GM12878 (cell line): ENCODE results near the gene SLC22A4. TPM values are rescaled to one million over a fixed set of nuclear protein-coding genes. Genes with fewer than 3 reads are reported as not detected.

ENCODE experiments used
- ATAC-seq: fragments of 200-7000 bp; cut with Tn5 transposase; 3 replicates; pipeline ENCODE4 v1.9.1; 2020; ENCODE audit warnings: mild to moderate bottlenecking, moderate library complexity
- BruUV-seq: library from RNA; stranded (reverse); fragments of 400-500 nt; replicated peaks from 2 replicates; lab custom pipeline; 2021; lab: Mats Ljungman, UMichigan
- CTCF ChIA-PET: fragments of 300-600 bp; sonication (Branson Sonifier 250); formaldehyde crosslinking; extraction: SDS; loops from one replicate; lab custom pipeline; 2021; ENCODE audit warnings: inconsistent platforms; lab: Yijun Ruan, JAX
- POLR2A ChIA-PET: fragments of 350-600 bp; formaldehyde crosslinking; extraction: SDS; loops from one replicate; lab custom pipeline; 2021; ENCODE audit warnings: inconsistent platforms; lab: Charles Lee
- RAD21 ChIA-PET: fragments of 300-600 bp; sonication (Branson Sonifier 250); formaldehyde crosslinking; loops from one replicate; lab custom pipeline; 2023; ENCODE audit warnings: antibody characterized with exemption; ENCODE audit not compliant: unreplicated experiment; lab: Charles Lee
- SMC1A ChIA-PET: fragments of 300-600 bp; sonication (Branson Sonifier 250); formaldehyde crosslinking; loops from one replicate; lab custom pipeline; 2023; ENCODE audit not compliant: unreplicated experiment, uncharacterized antibody; lab: Charles Lee
- DNase-seq: peaks from one replicate; pipeline ENCODE4 v3.0.0-alpha.2; 2011; ENCODE audit warnings: low read depth, low spot score
- FAIRE-seq: peaks from 3 replicates; lab custom pipeline; 2011; peaks lifted over from hg19 to GRCh38; lab: Jason Lieb, UNC
- H2AFZ ChIP-seq: 2 replicates; pipeline ENCODE4 v1.6.0; 2011; ENCODE audit warnings: low read depth, low read length, control low read depth; ENCODE audit not compliant: control insufficient read depth
- H3K27ac ChIP-seq: 2 replicates; pipeline ENCODE4 v1.5.1; 2011; ENCODE audit warnings: control low read depth; ENCODE audit not compliant: control insufficient read depth, insufficient read depth
- H3K27me3 ChIP-seq, 2 experiments: replicated peaks in 1 of 2; 2 replicates each; pipeline versions ENCODE4 v1.6.0 to v1.6.1; 2011; ENCODE audit warnings: low read length in 1 of 2; ENCODE audit not compliant: control insufficient read depth in 2 of 2, insufficient read depth in 2 of 2
- H3K36me3 ChIP-seq, 2 experiments: 2 replicates each; pipeline ENCODE4 v1.5.1; 2011; ENCODE audit warnings: low read length in 1 of 2; ENCODE audit not compliant: control insufficient read depth in 2 of 2, insufficient read depth in 2 of 2
- H3K4me1 ChIP-seq: 2 replicates; pipeline ENCODE4 v1.6.1; 2011; ENCODE audit warnings: mild to moderate bottlenecking, low read length, moderate library complexity, mixed read lengths; ENCODE audit not compliant: control insufficient read depth, insufficient read depth
- H3K4me2 ChIP-seq: 2 replicates; pipeline ENCODE4 v1.6.0; 2011; ENCODE audit warnings: control low read depth; ENCODE audit not compliant: control insufficient read depth, insufficient read depth
- H3K4me3 ChIP-seq: fragments of 200-600 bp; sonication (generic); 2 replicates; pipeline ENCODE4 v1.5.1; 2016
- H3K79me2 ChIP-seq: 2 replicates; pipeline ENCODE4 v1.6.0; 2011; ENCODE audit warnings: low read length; ENCODE audit not compliant: control insufficient read depth, insufficient read depth
- H3K9ac ChIP-seq: 2 replicates; pipeline ENCODE4 v1.8.0; 2011; ENCODE audit warnings: low read length, control low read depth, mixed read lengths; ENCODE audit not compliant: control insufficient read depth, insufficient read depth
- H3K9me3 ChIP-seq: replicated peaks from 3 replicates; pipeline ENCODE4 v1.5.1; 2011; ENCODE audit warnings: mild to moderate bottlenecking, low read length; ENCODE audit not compliant: control insufficient read depth, insufficient read depth
- H4K20me1 ChIP-seq: 2 replicates; pipeline ENCODE4 v1.6.0; 2011; ENCODE audit not compliant: control insufficient read depth, insufficient read depth
- CBFB ChIP-seq: IDR thresholded peaks from 2 replicates; pipeline ENCODE4 v1.6.1; 2016; ENCODE audit warnings: antibody characterized with exemption, low read depth
- HSF1 ChIP-seq: fragments of 150-350 bp; IDR thresholded peaks from 2 replicates; pipeline ENCODE4 v1.6.1; 2014; ENCODE audit warnings: mild to moderate bottlenecking, low read depth, low read length
- IKZF1 ChIP-seq: fragments of 450-650 bp; conservative IDR thresholded peaks from 2 replicates; pipeline ENCODE4 v1.6.1; 2017; ENCODE audit warnings: antibody characterized with exemption, mild to moderate bottlenecking
- MEF2A ChIP-seq: IDR thresholded peaks from 2 replicates; pipeline ENCODE4 v1.6.1; 2011; ENCODE audit warnings: low read depth, mild to moderate bottlenecking, low read length, moderate library complexity; ENCODE audit not compliant: insufficient read depth
- PKNOX1 ChIP-seq: fragments of 450-650 bp; IDR thresholded peaks from 2 replicates; pipeline ENCODE4 v1.6.1; 2016; ENCODE audit warnings: mild to moderate bottlenecking
- RUNX3 ChIP-seq: IDR thresholded peaks from 2 replicates; pipeline ENCODE4 v1.6.1; 2012; ENCODE audit warnings: low read length, inconsistent platforms
- TCF3 ChIP-seq: IDR thresholded peaks from 2 replicates; pipeline ENCODE4 v1.6.1; 2012; ENCODE audit warnings: low read depth, mild to moderate bottlenecking, low read length, borderline replicate concordance; ENCODE audit not compliant: insufficient read depth
- USF2 ChIP-seq: IDR thresholded peaks from 2 replicates; pipeline ENCODE4 v1.6.1; 2011; ENCODE audit warnings: low read depth, low read length, improper control_type of control experiment, borderline replicate concordance
- ZNF384 ChIP-seq: IDR thresholded peaks from 2 replicates; pipeline ENCODE4 v1.6.1; 2012; ENCODE audit warnings: low read depth, mild to moderate bottlenecking, low read length, improper control_type of control experiment, borderline replicate concordance
- WGBS: methylation state at CpG from one replicate; pipeline ENCODE4 v1.1.6; 2016; ENCODE audit warnings: low lambda C conversion rate; ENCODE audit not compliant: insufficient replicate concordance, insufficient coverage; ENCODE audit errors: missing lambda C conversion rate; 5-methylcytosine and 5-hydroxymethylcytosine counted together
- in situ Hi-C: fragments of 300-500 bp; cut with MboI; formaldehyde crosslinking; loops from 9 replicates; pipeline ENCODE4 v1.14.3; 2018; ENCODE audit warnings: mixed read lengths
- intact Hi-C: fragments of 100-400 bp; cut with micrococcal nuclease; formaldehyde crosslinking; loops from one replicate; pipeline ENCODE4 v1.14.2; 2022; ENCODE audit not compliant: unreplicated experiment
- polyA plus RNA-seq, 11 experiments: library from polyadenylated mRNA; depleted of rRNA in 4 of 11; unstranded in 6 of 11; stranded (reverse) in 5 of 11; fragments of >200 nt; fragmentation: Nextera tagmentation in 4 of 11; fragmentation: Illumina TruSeq in 1 of 11; extraction: Ambion mirVana in 4 of 11; extraction: Trizol in 1 of 11; gene quantifications; 1 replicate in 1 of 11; 2 replicates in 10 of 11; pipeline versions ENCODE4 v1.2.1 to v1.2.3, GENCODE V29; 2011 to 2016; ENCODE audit warnings: inconsistent platforms in 2 of 11, missing spikeins in 2 of 11, low read depth in 1 of 11
- total RNA-seq, 4 experiments: library from RNA; depleted of rRNA in 3 of 4; stranded (reverse); fragments of >200 nt in 3 of 4; fragmentation: Illumina TruSeq in 1 of 4; extraction: Trizol in 1 of 4; gene quantifications; 2 replicates each; pipeline versions ENCODE4 v1.2.1 to v1.2.3, GENCODE V29; 2013 to 2021

The SLC22A4 gene
- total and polyA plus RNA-seq, 10 of the 15 experiments (the other 5 are each of a cell fraction or from before 2014, with no cell fraction given): 0.04 to 0.61 (median 0.10) TPM; not detected in 2

GRCh38 chr5:132258102-132259068 lies 35.8 kb upstream of the SLC22A4 start:
- FAIRE-seq: no peak
- Histone ChIP-seq H4K20me1 (no peaks in the 10 kb centered on the region), H3K27me3 (peaks cover 2 to 7% of the 10 kb centered on the region in 2 experiments), H3K9ac (no peak overlapping the region), H3K27ac (no peak overlapping the region), H3K4me2 (no peak overlapping the region), H3K79me2 (no peaks in the 10 kb centered on the region), H3K9me3 (no peaks in the 10 kb centered on the region), H3K4me3 (no peak overlapping the region), H2AFZ (no peak overlapping the region), H3K36me3 (no peaks in the 10 kb centered on the region), H3K4me1 (peaks cover 6% of the 10 kb centered on the region; the same call in 1 of the 2 replicates)
- ChIA-PET RAD21 (interaction anchor here (1.1 to 4.8 kb wide), 2 partner anchors 20 kb away, joined by 3 to 35 read pairs; no protein-coding TSS in a partner anchor), POLR2A (interaction anchor here (1.6 to 3.7 kb wide), 2 partner anchors 10 to 35 kb away, joined by 7 to 18 read pairs; partner anchors contain the start of gene SLC22A4), SMC1A (no interaction called here), CTCF (interaction anchor here (3.3 to 11.6 kb wide), 2 partner anchors 19 to 20 kb away, joined by 19 to 117 read pairs; no protein-coding TSS in a partner anchor)
- intact Hi-C loops: no loop called here
- no peak for TF ChIP-seq RUNX3
- no peak for TF ChIP-seq IKZF1
- TF ChIP-seq CBFB: no peak
- TF ChIP-seq HSF1: no peak
- no peak for TF ChIP-seq USF2
- TF ChIP-seq TCF3: no peak
- no peak for TF ChIP-seq ZNF384
- TF ChIP-seq PKNOX1: no peak
- TF ChIP-seq MEF2A: no peak
- WGBS: 53% methylated on average over 18 of the region's 19 CpGs
- no peak for ATAC-seq
- no peak for DNase-seq
- no TSS peak for BruUV-seq
- in situ Hi-C loops: no loop called here
